RWPE2 (cell line): ENCODE results near the gene MESP1.

Experiments used
- ATAC-seq: fragments of 200-7000 bp; cut with Tn5 transposase; 3 replicates; pipeline ENCODE4 v1.9.1; 2021; ENCODE audit warnings: low read depth
- DNase-seq: peaks from one replicate; pipeline ENCODE4 v3.0.0-alpha.2; 2020; ENCODE audit warnings: low spot score
- H3K27ac ChIP-seq: fragments of 450-650 bp; 2 replicates; pipeline ENCODE4 v1.5.1; 2017; ENCODE audit warnings: mild to moderate bottlenecking; ENCODE audit not compliant: poor library complexity, severe bottlenecking
- H3K27me3 ChIP-seq: fragments of 250-450 bp; sonication (Bioruptor Pico); 2 replicates; pipeline ENCODE4 v1.5.1; 2021; ENCODE audit warnings: mild to moderate bottlenecking, moderate library complexity; ENCODE audit not compliant: insufficient read depth, poor library complexity, severe bottlenecking
- H3K36me3 ChIP-seq: fragments of 250-450 bp; sonication (Bioruptor Pico); 2 replicates; pipeline ENCODE4 v1.5.1; 2020; ENCODE audit warnings: low read depth, mild to moderate bottlenecking, moderate library complexity
- H3K4me1 ChIP-seq: fragments of 250-450 bp; sonication (Bioruptor Pico); 2 replicates; pipeline ENCODE4 v1.5.1; 2021; ENCODE audit warnings: mild to moderate bottlenecking, moderate library complexity; ENCODE audit not compliant: insufficient read depth, poor library complexity, severe bottlenecking
- H3K4me3 ChIP-seq: fragments of 250-450 bp; sonication (Bioruptor Pico); 2 replicates; pipeline ENCODE4 v1.5.1; 2021; ENCODE audit warnings: mild to moderate bottlenecking, moderate library complexity; ENCODE audit not compliant: severe bottlenecking
- H3K9me3 ChIP-seq: fragments of 250-450 bp; sonication (Bioruptor Pico); 2 replicates; pipeline ENCODE4 v1.5.1; 2021; ENCODE audit warnings: mild to moderate bottlenecking, moderate library complexity; ENCODE audit not compliant: severe bottlenecking
- TF ChIP-seq, protein P1 (sequence below): fragments of 450-650 bp; IDR thresholded peaks from one replicate; pipeline ENCODE4 v1.5.1; 2017; ENCODE audit warnings: mild to moderate bottlenecking, moderate library complexity; ENCODE audit not compliant: poor library complexity, severe bottlenecking

Gene MESP1

DNA sequence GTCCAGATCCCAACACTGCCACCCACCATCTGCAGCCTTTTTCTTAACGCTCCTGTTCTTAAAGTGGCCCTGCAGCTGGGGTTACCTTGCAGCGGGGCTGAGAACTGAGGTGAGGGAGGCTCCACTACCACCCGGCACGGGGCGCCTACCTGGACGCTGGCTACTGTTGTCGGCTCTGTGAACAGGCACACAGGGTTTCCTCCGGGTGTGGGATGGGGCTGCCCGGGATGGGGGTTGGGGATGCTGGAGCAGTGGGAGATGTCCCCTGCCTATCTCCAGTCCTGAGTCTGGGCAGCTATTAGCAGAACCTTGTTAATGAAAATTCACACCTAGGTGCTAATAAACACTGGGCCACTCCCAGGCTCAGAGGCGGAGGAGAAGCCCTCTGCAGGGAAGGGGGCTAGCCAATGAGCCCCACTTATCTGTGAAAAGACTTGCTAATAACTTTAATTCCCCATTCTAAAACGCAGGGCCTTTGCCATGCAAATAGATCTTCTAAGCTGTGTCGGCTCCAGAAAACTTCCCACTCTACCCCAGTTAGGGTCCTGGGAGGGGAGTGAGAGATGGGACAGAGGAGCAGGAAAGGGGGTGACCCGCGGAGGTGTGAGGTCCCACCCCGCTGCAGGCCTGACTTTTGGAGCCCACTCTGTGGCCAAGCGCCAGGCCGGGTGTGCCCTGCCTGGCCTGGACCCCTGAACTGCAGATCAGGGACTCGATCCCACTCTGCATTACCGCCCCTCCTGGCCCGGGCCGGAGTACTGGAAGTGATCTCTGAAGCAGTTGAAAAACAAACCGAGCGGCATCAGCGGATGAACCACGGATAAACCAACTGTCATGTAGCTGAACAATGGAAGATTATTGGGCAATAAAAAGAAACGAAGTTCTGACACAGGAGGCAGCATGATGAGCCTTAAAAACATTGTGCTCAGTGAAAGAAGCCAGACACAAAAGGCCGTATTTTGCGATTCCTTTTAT lies 3.1 kb downstream of the MESP1 start:
- H3K4me3 ChIP-seq = no peak overlapping the region
- TF ChIP-seq, protein P1, sequence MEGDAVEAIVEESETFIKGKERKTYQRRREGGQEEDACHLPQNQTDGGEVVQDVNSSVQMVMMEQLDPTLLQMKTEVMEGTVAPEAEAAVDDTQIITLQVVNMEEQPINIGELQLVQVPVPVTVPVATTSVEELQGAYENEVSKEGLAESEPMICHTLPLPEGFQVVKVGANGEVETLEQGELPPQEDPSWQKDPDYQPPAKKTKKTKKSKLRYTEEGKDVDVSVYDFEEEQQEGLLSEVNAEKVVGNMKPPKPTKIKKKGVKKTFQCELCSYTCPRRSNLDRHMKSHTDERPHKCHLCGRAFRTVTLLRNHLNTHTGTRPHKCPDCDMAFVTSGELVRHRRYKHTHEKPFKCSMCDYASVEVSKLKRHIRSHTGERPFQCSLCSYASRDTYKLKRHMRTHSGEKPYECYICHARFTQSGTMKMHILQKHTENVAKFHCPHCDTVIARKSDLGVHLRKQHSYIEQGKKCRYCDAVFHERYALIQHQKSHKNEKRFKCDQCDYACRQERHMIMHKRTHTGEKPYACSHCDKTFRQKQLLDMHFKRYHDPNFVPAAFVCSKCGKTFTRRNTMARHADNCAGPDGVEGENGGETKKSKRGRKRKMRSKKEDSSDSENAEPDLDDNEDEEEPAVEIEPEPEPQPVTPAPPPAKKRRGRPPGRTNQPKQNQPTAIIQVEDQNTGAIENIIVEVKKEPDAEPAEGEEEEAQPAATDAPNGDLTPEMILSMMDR = no peak
- H3K27ac ChIP-seq = no peak overlapping the region
- H3K4me1 ChIP-seq = peaks cover 3% of the 10 kb centered on the region
- no peaks in the 10 kb centered on the region for H3K36me3 ChIP-seq
- H3K9me3 ChIP-seq = no peaks in the 10 kb centered on the region
- ATAC-seq (no peak), DNase-seq (no peak)
- H3K27me3 ChIP-seq = no peaks in the 10 kb centered on the region

DNA sequence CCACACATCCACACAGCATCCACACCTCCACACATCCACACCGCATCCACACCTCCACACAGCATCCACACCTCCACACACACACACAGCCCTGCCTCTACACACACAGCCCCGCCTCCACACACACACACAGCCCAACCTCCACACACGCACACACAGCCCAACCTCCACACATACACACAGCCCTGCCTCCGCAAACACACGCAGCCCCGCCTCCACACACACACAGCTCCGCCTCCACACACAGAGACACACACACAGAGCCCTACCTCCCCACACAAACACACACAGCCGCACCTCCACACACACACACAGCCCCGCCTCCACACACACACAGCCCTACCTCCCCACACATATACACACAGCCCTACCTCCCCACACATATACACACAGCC lies 4.7 kb downstream of the MESP1 start:
- no peak overlapping the region for H3K4me3 ChIP-seq

DNA sequence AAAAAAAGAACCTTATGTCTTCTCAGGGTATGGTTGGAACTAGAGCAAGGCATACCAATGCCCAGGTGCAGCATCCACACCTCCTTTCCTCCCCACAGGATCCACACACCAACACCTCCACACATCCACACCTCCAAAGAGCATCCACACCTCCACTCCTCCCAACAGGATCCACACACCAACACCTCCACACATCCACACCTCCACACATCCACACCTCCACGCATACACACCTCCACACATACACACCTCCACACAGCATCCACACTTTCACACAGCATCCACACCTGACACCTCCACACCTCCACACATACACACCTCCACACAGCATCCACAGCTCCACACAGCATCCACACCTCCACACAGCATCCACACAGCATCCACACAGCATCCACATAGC lies 5.3 kb downstream of the MESP1 start:
- Histone ChIP-seq H3K4me1 (no peaks in the 10 kb centered on the region), H3K27me3 (no peaks in the 10 kb centered on the region), H3K27ac (no peak overlapping the region), H3K36me3 (no peaks in the 10 kb centered on the region), H3K9me3 (no peaks in the 10 kb centered on the region), H3K4me3 (no peak overlapping the region)
- no peak for DNase-seq
- TF ChIP-seq, protein P1 = no peak
- ATAC-seq = no peak

More for the DNA sequence above, 4.7 kb downstream of the MESP1 start:
- no peaks in the 10 kb centered on the region for H3K9me3 ChIP-seq
- H3K27ac ChIP-seq = no peak overlapping the region
- no peaks in the 10 kb centered on the region for H3K4me1 ChIP-seq
- TF ChIP-seq, protein P1 = no peak
- ATAC-seq (no peak), DNase-seq (no peak)
- no peaks in the 10 kb centered on the region for H3K36me3 ChIP-seq
- H3K27me3 ChIP-seq = no peaks in the 10 kb centered on the region

DNA sequence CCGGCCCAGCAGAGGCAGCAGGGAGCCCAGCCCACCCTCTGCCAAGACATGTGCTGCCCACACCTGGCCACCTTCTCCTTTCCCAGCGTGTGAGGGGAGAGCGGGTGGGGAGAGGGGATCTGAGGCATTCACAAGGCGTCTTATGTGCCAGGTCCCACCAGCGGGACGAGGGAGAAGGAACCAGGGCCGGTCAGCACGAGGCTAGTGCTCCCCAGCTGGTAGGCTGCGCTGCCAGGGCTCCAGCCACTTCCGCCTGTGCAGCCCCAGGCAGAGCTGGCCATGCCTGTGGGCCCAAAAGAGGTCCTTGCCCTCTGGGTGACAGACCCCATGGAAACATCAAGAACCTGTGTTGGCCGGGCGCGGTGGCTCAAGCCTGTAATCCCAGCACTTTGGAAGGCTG lies 5.9 kb downstream of the MESP1 start:
- TF ChIP-seq, protein P1 = no peak
- Histone ChIP-seq H3K4me1 (no peaks in the 10 kb centered on the region), H3K9me3 (no peaks in the 10 kb centered on the region), H3K27me3 (no peaks in the 10 kb centered on the region), H3K36me3 (no peaks in the 10 kb centered on the region), H3K4me3 (no peak overlapping the region), H3K27ac (no peak overlapping the region)
- DNase-seq = no peak
- ATAC-seq = no peak

DNA sequence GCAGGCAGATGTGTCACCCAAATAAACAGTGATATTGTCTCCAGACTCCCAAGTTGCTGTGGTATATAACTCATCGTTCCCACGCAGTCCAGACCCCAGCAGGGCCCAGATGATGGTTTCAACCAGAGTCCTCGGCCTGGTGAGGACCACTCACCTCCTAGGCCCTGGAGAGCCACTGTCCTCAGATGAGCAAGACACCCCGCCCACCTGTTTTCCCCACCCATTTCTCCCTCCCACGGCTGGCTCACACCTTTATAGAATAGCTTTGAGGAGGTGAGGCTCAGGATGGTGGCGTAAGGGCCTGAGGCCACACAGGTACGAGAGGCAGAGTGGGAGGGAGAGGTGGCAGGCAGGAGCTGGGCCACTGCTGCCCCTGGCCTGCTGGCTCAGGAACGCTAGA lies 7.5 kb downstream of the MESP1 start:
- Histone ChIP-seq H3K36me3 (no peaks in the 10 kb centered on the region), H3K4me3 (no peak overlapping the region), H3K4me1 (no peaks in the 10 kb centered on the region), H3K27ac (no peak overlapping the region), H3K27me3 (no peaks in the 10 kb centered on the region), H3K9me3 (no peaks in the 10 kb centered on the region)
- DNase-seq (peak; percentile 57), ATAC-seq (no peak)
- TF ChIP-seq, protein P1 = no peak
